ENCODE results near the gene ZSWIM1. TPM values are rescaled to one million over a fixed set of nuclear protein-coding genes. Genes with fewer than 3 reads are reported as not detected.
A peak's percentile ranks its signal among the peaks of the same experiment; 100 is the strongest.

The ZSWIM1 gene
- total and polyA plus RNA-seq, 3 donors from 2014 or later, result 11.4 to 24.5 (median 24.0) TPM

GRCh38 chr20:45920462-45921336, 39.7 kb downstream of the ZSWIM1 start:
- TF ChIP-seq, protein P1, sequence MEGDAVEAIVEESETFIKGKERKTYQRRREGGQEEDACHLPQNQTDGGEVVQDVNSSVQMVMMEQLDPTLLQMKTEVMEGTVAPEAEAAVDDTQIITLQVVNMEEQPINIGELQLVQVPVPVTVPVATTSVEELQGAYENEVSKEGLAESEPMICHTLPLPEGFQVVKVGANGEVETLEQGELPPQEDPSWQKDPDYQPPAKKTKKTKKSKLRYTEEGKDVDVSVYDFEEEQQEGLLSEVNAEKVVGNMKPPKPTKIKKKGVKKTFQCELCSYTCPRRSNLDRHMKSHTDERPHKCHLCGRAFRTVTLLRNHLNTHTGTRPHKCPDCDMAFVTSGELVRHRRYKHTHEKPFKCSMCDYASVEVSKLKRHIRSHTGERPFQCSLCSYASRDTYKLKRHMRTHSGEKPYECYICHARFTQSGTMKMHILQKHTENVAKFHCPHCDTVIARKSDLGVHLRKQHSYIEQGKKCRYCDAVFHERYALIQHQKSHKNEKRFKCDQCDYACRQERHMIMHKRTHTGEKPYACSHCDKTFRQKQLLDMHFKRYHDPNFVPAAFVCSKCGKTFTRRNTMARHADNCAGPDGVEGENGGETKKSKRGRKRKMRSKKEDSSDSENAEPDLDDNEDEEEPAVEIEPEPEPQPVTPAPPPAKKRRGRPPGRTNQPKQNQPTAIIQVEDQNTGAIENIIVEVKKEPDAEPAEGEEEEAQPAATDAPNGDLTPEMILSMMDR (IDR thresholded peaks at IDR 0.05), result no peak
- no peak for TF ChIP-seq POLR2A (IDR thresholded peaks at IDR 0.05)
- WGBS, 2 donors, result 73 to 74% methylated on average over 9 of the region's 9 CpGs
- Histone ChIP-seq H3K36me3 (ENCODE audit: low read depth, missing control alignments) (no peaks in the 10 kb centered on the region), H3K4me3 (no peak overlapping the region), H3K27ac (peak overlapping the region; percentile 61 to 90), H3K9me3 (no peaks in the 10 kb centered on the region), H3K4me1 (peaks cover 60% of the 10 kb centered on the region), H3K27me3 (no peaks in the 10 kb centered on the region)
- intact Hi-C loops (cut with DNase I; ENCODE audit: low total_unique reads), result no loop called here
- DNase-seq, result no peak

DNA sequence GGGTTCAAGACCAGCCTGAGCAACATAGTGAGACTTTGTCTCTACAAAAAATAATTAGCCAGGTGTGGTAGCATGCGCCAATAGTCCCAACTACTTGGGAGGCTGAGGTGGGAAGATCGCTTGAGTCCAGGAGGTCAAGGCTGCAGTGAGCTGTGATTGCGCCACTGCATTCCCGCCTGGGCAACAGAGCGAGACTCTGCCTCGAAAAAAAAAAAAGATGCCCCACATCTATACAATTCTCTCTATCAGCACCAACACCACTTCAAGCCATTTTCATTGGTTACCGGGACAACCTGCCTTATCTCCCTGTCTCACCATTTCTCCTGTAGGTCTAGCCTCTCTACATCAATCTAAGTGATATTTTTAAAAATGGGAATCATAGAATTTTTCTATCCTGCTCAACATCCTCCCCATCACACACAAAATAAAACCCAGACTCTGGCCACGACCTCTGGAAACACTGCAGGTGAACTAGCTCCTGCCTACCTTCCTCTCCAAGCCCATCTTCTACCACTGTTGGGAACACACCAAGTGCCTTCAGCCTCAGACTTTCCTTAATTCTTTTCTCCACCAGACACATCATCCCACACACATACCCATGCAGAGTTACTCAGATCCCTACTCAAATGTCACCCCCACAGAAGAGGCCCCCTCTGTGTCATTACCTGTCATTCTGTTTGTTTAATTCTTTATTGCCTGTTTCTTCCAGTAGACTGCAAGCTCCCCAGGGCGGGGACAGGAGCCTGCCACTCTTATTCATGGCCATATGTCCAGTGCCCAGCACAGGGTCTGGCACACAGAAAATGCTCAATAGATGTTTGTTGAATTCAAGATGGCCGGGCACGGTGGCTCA, 40.5 kb downstream of the ZSWIM1 start:
- Histone ChIP-seq H3K4me1 (peaks cover 60% of the 10 kb centered on the region), H3K27me3 (no peaks in the 10 kb centered on the region), H3K4me3 (no peak overlapping the region), H3K27ac (peak overlapping the region in 1 of 2 donors; percentile 90), H3K36me3 (ENCODE audit: low read depth, missing control alignments) (no peaks in the 10 kb centered on the region), H3K9me3 (no peaks in the 10 kb centered on the region)
- TF ChIP-seq POLR2A (IDR thresholded peaks at IDR 0.05), result no peak
- TF ChIP-seq, protein P1 (IDR thresholded peaks at IDR 0.05), result no peak
- intact Hi-C loops (cut with DNase I; ENCODE audit: low total_unique reads), result no loop called here
- no peak for DNase-seq
- WGBS, 2 donors, result 84 to 89% methylated on average over 11 of the region's 11 CpGs

DNA sequence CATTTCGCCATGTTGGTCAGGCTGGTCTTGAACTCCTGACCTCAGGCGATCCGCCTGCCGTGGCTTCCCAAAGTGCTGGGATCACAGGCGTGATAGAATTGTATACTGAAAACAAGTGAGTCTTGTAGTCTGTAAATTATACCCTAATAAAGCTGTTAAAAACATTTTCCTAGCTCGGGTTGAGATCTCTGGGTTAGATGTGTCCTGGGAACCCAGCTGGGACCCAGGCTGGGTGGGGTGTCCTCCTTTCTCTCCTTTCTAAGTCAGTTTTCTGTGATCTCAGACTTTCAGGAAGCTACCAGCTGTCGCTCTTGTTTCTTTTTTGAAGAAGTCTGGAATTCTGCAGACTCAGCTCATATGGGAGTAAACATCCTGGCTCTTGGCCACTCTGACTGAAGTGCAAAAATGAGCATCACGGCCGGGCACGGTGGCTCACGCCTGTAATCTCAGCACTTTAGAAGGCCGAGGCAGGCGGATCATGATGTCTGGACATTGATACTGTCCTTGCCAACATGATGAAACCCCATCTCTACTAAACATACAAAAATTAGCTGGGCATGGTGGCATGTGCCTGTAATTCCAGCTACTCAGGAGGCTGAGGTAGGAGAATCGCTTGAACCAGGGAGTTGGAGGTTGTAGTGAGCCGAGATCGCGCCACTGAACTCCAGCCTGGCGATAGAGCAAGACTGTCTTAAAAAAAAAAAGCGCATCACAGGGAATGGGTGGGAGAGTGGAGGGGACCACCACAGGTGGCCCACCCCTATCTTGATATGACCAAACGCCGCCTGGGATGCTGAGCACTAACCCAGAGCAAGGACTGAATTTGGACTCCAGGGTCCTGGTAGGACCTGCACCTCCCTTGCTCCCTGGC, 43.6 kb downstream of the ZSWIM1 start:
- Histone ChIP-seq H3K4me1 (peaks cover 35% of the 10 kb centered on the region), H3K36me3 (ENCODE audit: low read depth, missing control alignments) (no peaks in the 10 kb centered on the region), H3K9me3 (no peaks in the 10 kb centered on the region), H3K4me3 (no peak overlapping the region), H3K27me3 (no peaks in the 10 kb centered on the region), H3K27ac (peak overlapping the region; percentile 89 to 90)
- TF ChIP-seq, protein P1 (IDR thresholded peaks at IDR 0.05), result no peak
- no peak for TF ChIP-seq POLR2A (IDR thresholded peaks at IDR 0.05)
- WGBS, 2 donors, result 38 to 44% methylated on average over 21 of the region's 21 CpGs
- intact Hi-C loops (cut with DNase I; ENCODE audit: low total_unique reads), result no loop called here
- DNase-seq, result peak; percentile 80

DNA sequence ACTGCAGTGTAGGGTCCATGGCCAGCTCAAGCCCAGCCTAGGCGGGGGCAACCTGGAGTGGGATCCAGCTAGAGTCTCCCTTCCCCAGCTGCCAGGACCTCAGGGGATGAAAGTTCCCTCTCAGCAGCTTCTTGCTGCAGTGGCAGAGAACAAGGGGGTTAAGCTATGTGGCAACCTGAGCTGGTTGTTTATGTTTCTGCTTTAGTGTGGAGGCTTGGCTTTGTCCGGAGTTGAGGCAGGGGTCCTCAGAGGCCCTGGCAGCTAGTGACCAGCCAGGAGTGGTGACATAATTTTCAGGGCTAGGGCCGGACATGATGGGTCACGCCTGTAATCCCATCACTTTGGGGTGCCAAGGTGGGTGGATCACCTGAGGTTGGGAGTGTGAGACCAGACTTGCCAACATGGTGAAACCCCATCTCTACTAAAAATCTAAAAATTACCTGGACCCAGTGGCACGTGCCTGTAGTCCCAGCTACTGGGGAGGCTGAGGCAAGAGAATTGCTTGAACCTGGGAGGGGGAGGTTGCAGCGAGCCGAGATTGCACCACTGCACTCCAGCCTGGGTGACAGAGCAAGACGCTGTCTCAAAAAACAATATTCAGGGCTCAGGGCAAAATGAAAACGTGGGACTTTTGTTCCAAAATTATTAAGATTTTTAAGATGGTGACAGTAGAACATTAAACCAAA, 44.9 kb downstream of the ZSWIM1 start:
- no peak for DNase-seq
- TF ChIP-seq POLR2A (IDR thresholded peaks at IDR 0.05), result no peak
- TF ChIP-seq, protein P1 (IDR thresholded peaks at IDR 0.05), result no peak
- intact Hi-C loops (cut with DNase I; ENCODE audit: low total_unique reads), result no loop called here
- Histone ChIP-seq H3K27me3 (no peaks in the 10 kb centered on the region), H3K9me3 (no peaks in the 10 kb centered on the region), H3K4me3 (no peak overlapping the region), H3K4me1 (peaks cover 28% of the 10 kb centered on the region), H3K27ac (peak overlapping the region in 1 of 2 donors; percentile 90), H3K36me3 (ENCODE audit: low read depth, missing control alignments) (no peaks in the 10 kb centered on the region)
- whole genome bisulfite sequencing, 2 donors, result 72 to 78% methylated on average over 9 of the region's 9 CpGs

Measured in testis (tissue), 3 donors.